NCI-H1694 (cell line): Measurements from ENCODE around the gene CDH4.

Experiments
- DNase-seq: peaks from one replicate; lab custom pipeline; 2025; lab: John Stamatoyannopoulos, UW

Gene CDH4

GRCh38 chr20:61866165-61866564 lies 614.1 kb downstream of the CDH4 start:
- no peak for DNase-seq

GRCh38 chr20:61868006-61868405 lies 615.9 kb downstream of the CDH4 start:
- no peak for DNase-seq

GRCh38 chr20:61868466-61869090 lies 616.5 kb downstream of the CDH4 start:
- no peak for DNase-seq

GRCh38 chr20:61869750-61870507 lies 617.9 kb downstream of the CDH4 start:
- no peak for DNase-seq

- DNase-seq = no peak
These were observed 619.1 kb downstream of the CDH4 start for GRCh38 chr20:61871160-61871559.

- DNase-seq = no peak
These were observed 619.9 kb downstream of the CDH4 start for GRCh38 chr20:61871913-61872312.

GRCh38 chr20:61872371-61872900 lies 620.4 kb downstream of the CDH4 start:
- no peak for DNase-seq

- no peak for DNase-seq
These were observed 621.8 kb downstream of the CDH4 start for GRCh38 chr20:61873651-61874420.

- DNase-seq = no peak
These were observed 622.5 kb downstream of the CDH4 start for GRCh38 chr20:61874421-61875068.

GRCh38 chr20:61875221-61875885 lies 623.3 kb downstream of the CDH4 start:
- DNase-seq = no peak

- DNase-seq = no peak
These were observed 623.9 kb downstream of the CDH4 start for GRCh38 chr20:61875996-61876395.

GRCh38 chr20:61876952-61877728 lies 625.1 kb downstream of the CDH4 start:
- DNase-seq = no peak

- no peak for DNase-seq
These were observed 625.9 kb downstream of the CDH4 start for GRCh38 chr20:61877776-61878477.

GRCh38 chr20:61878478-61879302 lies 626.6 kb downstream of the CDH4 start:
- no peak for DNase-seq

- DNase-seq = no peak
These were observed 627.2 kb downstream of the CDH4 start for GRCh38 chr20:61879303-61879620.

GRCh38 chr20:61879694-61880093 lies 627.6 kb downstream of the CDH4 start:
- DNase-seq = no peak

GRCh38 chr20:61880706-61881105 lies 628.6 kb downstream of the CDH4 start:
- no peak for DNase-seq

GRCh38 chr20:61881416-61881815 lies 629.4 kb downstream of the CDH4 start:
- DNase-seq = no peak

GRCh38 chr20:61881861-61882260 lies 629.8 kb downstream of the CDH4 start:
- no peak for DNase-seq
